ENCODE data around the gene SMYD3. TPM values are rescaled to one million over a fixed set of nuclear protein-coding genes. Genes with fewer than 3 reads are reported as not detected.

The SMYD3 gene
- total and polyA plus RNA-seq, 2 of the 4 experiments (the other 2 are of a cell fraction): 26.5 to 37.6 TPM

DNA sequence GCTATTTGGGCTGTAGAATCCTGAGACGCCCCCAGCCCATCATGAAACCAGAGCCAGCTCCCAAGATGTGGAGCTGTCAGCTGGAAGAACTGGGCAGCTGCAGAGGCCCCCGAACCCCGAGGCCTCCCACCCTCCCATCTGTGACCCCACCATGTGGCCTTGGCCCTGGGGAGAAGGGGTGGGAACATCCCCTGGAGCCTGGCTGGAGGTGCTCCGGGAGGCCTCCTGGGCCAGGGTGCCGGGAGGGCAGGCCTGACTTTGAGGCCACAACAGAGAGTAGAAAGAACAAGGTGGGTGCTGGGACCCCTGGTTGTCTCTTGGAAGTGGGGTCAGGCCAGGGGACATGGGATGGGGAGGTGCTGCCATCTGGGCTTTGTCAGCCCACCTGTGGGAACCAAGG lies 6.0 kb upstream of the SMYD3 start:
- no peaks in the 10 kb centered on the region for H3K9me1 ChIP-seq (ENCODE audit: insufficient read depth, low read length)
- in situ Hi-C loops (cut with MboI; ENCODE audit: low sequenced_read_pairs) (no loop called here), intact Hi-C loops (cut with micrococcal nuclease) (no loop called here), dilution Hi-C loops (cut with HindIII; ENCODE audit: low sequenced_read_pairs, unreplicated experiment) (no loop called here)
- H3K36me3 ChIP-seq (ENCODE audit: control insufficient read depth, insufficient read depth, low read length): no peaks in the 10 kb centered on the region
- H2BK15ac ChIP-seq (ENCODE audit: low read depth, low read length): no peak overlapping the region
- H4K5ac ChIP-seq (ENCODE audit: low read depth, low read length): no peak overlapping the region
- H2BK5ac ChIP-seq (ENCODE audit: low read depth, low read length, poor library complexity, severe bottlenecking): no peak overlapping the region
- H3K9ac ChIP-seq (ENCODE audit: low read depth, low read length): no peak overlapping the region
- H3K56ac ChIP-seq (ENCODE audit: extremely low read depth, insufficient read depth, low read length): no peak overlapping the region
- TF ChIP-seq USF2 (IDR thresholded peaks at IDR 0.05; ENCODE audit: low read depth, low read length): no peak
- no peak for TF ChIP-seq SMC3 (IDR thresholded peaks at IDR 0.05; ENCODE audit: low read depth, low read length)
- TF ChIP-seq MAZ (IDR thresholded peaks at IDR 0.05; ENCODE audit: borderline replicate concordance, low read depth, low read length): no peak
- TF ChIP-seq MAFK (IDR thresholded peaks at IDR 0.05; ENCODE audit: low read depth, low read length): no peak
- no peak for TF ChIP-seq BHLHE40 (IDR thresholded peaks at IDR 0.05; ENCODE audit: low read depth, low read length)
- no peak for TF ChIP-seq NFE2L2 (IDR thresholded peaks at IDR 0.05; ENCODE audit: low read depth, low read length)
- no peak for TF ChIP-seq RCOR1 (IDR thresholded peaks at IDR 0.05; ENCODE audit: insufficient replicate concordance, low read length)
- no peak for TF ChIP-seq RAD21 (IDR thresholded peaks at IDR 0.05; ENCODE audit: low read length)
- TF ChIP-seq POLR2A (IDR thresholded peaks at IDR 0.05; ENCODE audit: low read depth, low read length): no peak
- TF ChIP-seq, protein P1, sequence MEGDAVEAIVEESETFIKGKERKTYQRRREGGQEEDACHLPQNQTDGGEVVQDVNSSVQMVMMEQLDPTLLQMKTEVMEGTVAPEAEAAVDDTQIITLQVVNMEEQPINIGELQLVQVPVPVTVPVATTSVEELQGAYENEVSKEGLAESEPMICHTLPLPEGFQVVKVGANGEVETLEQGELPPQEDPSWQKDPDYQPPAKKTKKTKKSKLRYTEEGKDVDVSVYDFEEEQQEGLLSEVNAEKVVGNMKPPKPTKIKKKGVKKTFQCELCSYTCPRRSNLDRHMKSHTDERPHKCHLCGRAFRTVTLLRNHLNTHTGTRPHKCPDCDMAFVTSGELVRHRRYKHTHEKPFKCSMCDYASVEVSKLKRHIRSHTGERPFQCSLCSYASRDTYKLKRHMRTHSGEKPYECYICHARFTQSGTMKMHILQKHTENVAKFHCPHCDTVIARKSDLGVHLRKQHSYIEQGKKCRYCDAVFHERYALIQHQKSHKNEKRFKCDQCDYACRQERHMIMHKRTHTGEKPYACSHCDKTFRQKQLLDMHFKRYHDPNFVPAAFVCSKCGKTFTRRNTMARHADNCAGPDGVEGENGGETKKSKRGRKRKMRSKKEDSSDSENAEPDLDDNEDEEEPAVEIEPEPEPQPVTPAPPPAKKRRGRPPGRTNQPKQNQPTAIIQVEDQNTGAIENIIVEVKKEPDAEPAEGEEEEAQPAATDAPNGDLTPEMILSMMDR (conservative IDR thresholded peaks at IDR 0.05; ENCODE audit: low read depth, low read length): no peak
- TF ChIP-seq CHD1 (IDR thresholded peaks at IDR 0.05; ENCODE audit: low read depth, low read length): no peak
- TF ChIP-seq MXI1 (IDR thresholded peaks at IDR 0.05; ENCODE audit: borderline replicate concordance, low read depth, low read length): no peak
- ChIA-PET CTCF (no interaction called here), POLR2A (ENCODE audit: unreplicated experiment) (no interaction called here)
- no peak overlapping the region for H4K8ac ChIP-seq (ENCODE audit: low read depth in 2 of 2, low read length in 2 of 2)
- ATAC-seq (ENCODE audit: low read depth) (no peak), DNase-seq (no peak)
- no peaks in the 10 kb centered on the region for H3K27me3 ChIP-seq (ENCODE audit: control insufficient read depth, insufficient read depth, low read length)
- H3K4me3 ChIP-seq (ENCODE audit: insufficient read depth, low read depth, low read length): no peak overlapping the region
- no peak overlapping the region for H2BK20ac ChIP-seq (ENCODE audit: low read depth, low read length)
- no CpG with 5 or more reads among the region's 5 CpGs for WGBS, 2 experiments (ENCODE audit: extremely low coverage in 2 of 2, insufficient read length in 1 of 2)
- no peak overlapping the region for H3K27ac ChIP-seq (ENCODE audit: insufficient read depth, low read length)
- no peak overlapping the region for H2AK5ac ChIP-seq (ENCODE audit: low read depth, low read length)
- H3K18ac ChIP-seq (ENCODE audit: low read depth, low read length): no peak overlapping the region
- BruUV-seq (replicated peaks): no TSS peak
- no peak overlapping the region for H2AK9ac ChIP-seq (replicated peaks; ENCODE audit: low read depth, low read length, poor library complexity)
- H3K4ac ChIP-seq (ENCODE audit: low read depth, low read length): no peak overlapping the region
- no peak overlapping the region for H3K23ac ChIP-seq (ENCODE audit: low read depth, low read length)
- H3K4me1 ChIP-seq (ENCODE audit: control insufficient read depth, insufficient read depth, low read length): no peaks in the 10 kb centered on the region
- no peak overlapping the region for H4K91ac ChIP-seq (ENCODE audit: insufficient read depth, low read depth, low read length)
- no peaks in the 10 kb centered on the region for H3K79me1 ChIP-seq (ENCODE audit: low read depth in 1 of 2, low read length in 2 of 2)
- no peak overlapping the region for H2AFZ ChIP-seq (replicated peaks; ENCODE audit: low read length, poor library complexity)
- H3K9me3 ChIP-seq (ENCODE audit: control insufficient read depth, insufficient read depth, low read length): peaks cover 43% of the 10 kb centered on the region
- H2BK120ac ChIP-seq (ENCODE audit: low read depth, low read length): no peak overlapping the region
- no peaks in the 10 kb centered on the region for H4K20me1 ChIP-seq (ENCODE audit: insufficient read depth, low read length)
- no peak overlapping the region for H3K4me2 ChIP-seq (ENCODE audit: low read depth, low read length)
- no peak overlapping the region for H3K14ac ChIP-seq (replicated peaks; ENCODE audit: low read depth, low read length)
